Lung (tissue), 12 donors: ENCODE measurements around the gene GPR119. TPM values are rescaled to one million over a fixed set of nuclear protein-coding genes. Genes with fewer than 3 reads are reported as not detected.

ENCODE experiments used
- ATAC-seq: fragments of 200-7000 bp; cut with Tn5 transposase; one replicate; pipeline ENCODE4 v1.9.1; 2020; ENCODE audit warnings: moderate number of reproducible peaks; ENCODE audit not compliant: insufficient read depth, low FRiP score
- DNase-seq, 3 donors: peaks; one replicate each; pipeline ENCODE4 v3.0.0-alpha.2; 2013 to 2017
- H3K27ac ChIP-seq, 2 donors: one replicate each; pipeline ENCODE4 v1.5.1; 2013; ENCODE audit warnings: mild to moderate bottlenecking in 2 of 2, moderate library complexity in 2 of 2, control low read depth in 1 of 2, inconsistent platforms in 1 of 2, low read depth in 1 of 2, low read length in 1 of 2
- H3K27me3 ChIP-seq, 3 donors: one replicate each; pipeline ENCODE4 v1.5.1; 2013; ENCODE audit warnings: low read length in 2 of 3; ENCODE audit not compliant: control insufficient read depth in 3 of 3, insufficient read depth in 3 of 3
- H3K36me3 ChIP-seq, 4 donors: one replicate each; pipeline ENCODE4 v1.5.1; 2013; ENCODE audit warnings: low read length in 4 of 4, mild to moderate bottlenecking in 1 of 4, moderate library complexity in 1 of 4; ENCODE audit not compliant: control insufficient read depth in 4 of 4, insufficient read depth in 4 of 4
- H3K4me1 ChIP-seq, 5 donors: one replicate each; pipeline ENCODE4 v1.5.1; 2013; ENCODE audit warnings: low read length in 5 of 5, mild to moderate bottlenecking in 2 of 5, moderate library complexity in 1 of 5; ENCODE audit not compliant: control insufficient read depth in 5 of 5, insufficient read depth in 5 of 5
- H3K4me3 ChIP-seq: one replicate; pipeline ENCODE4 v1.5.1; 2013; ENCODE audit warnings: mild to moderate bottlenecking, control low read depth, moderate library complexity
- H3K9ac ChIP-seq, 2 donors: one replicate each; pipeline ENCODE4 v1.5.1; 2013; ENCODE audit warnings: low read length in 2 of 2, control low read depth in 1 of 2; ENCODE audit not compliant: insufficient read depth in 1 of 2
- H3K9me3 ChIP-seq, 4 donors: one replicate each; pipeline ENCODE4 v1.5.1; 2013; ENCODE audit warnings: low read length in 3 of 4, mild to moderate bottlenecking in 1 of 4, moderate library complexity in 1 of 4; ENCODE audit not compliant: control insufficient read depth in 4 of 4, insufficient read depth in 3 of 4
- CTCF ChIP-seq: IDR thresholded peaks from 2 replicates; pipeline ENCODE4 v1.5.1; 2012; ENCODE audit warnings: mild to moderate bottlenecking; ENCODE audit errors: control extremely low read depth, extremely low read depth
- WGBS, 2 donors: extraction: QIAGEN DNeasy Blood & Tissue Kit; methylation state at CpG; one replicate each; pipeline ENCODE4 v1.1.7; 2013; 5-methylcytosine and 5-hydroxymethylcytosine counted together
- polyA plus RNA-seq, 2 donors: library from polyadenylated mRNA; stranded (reverse); fragments of 200-250 nt; gene quantifications; one replicate each; pipeline ENCODE4 v1.2.1, GENCODE V29; 2013
- total RNA-seq, 2 donors: library from RNA; depleted of rRNA in 1 of 2; stranded (reverse); fragments of >200 nt in 1 of 2; gene quantifications; one replicate each; pipeline ENCODE4 v1.2.1, GENCODE V29; 2014 to 2021
- donor health status: control.
- donor health status: control.
- donor health status: Bipolar disorder and iron deficiency.
- donor health status: healthy.
- donor health status: DM: yes; HTN: yes; CAD: no.

The GPR119 gene
- total and polyA plus RNA-seq, 4 donors: not detected

- no peak overlapping the region for H3K27ac ChIP-seq
- ATAC-seq (no peak), DNase-seq (no peak)
- H3K27me3 ChIP-seq: no peaks in the 10 kb centered on the region
- H3K9me3 ChIP-seq: no peaks in the 10 kb centered on the region
- H3K4me1 ChIP-seq: no peaks in the 10 kb centered on the region
- no peak overlapping the region for H3K4me3 ChIP-seq
- peaks cover 0 to 3% (median 0%) of the 10 kb centered on the region in 4 donors for H3K36me3 ChIP-seq
- no peak for TF ChIP-seq CTCF
- 77 to 90% methylated on average over 4 of the region's 4 CpGs for WGBS, 2 donors
- no peak overlapping the region for H3K9ac ChIP-seq
Observed at GRCh38 chrX:130418740-130419139, 33.3 kb upstream of the GPR119 start.

- Histone ChIP-seq H3K9ac (no peak overlapping the region), H3K27ac (no peak overlapping the region), H3K4me3 (no peak overlapping the region), H3K36me3 (peaks cover 0 to 3% (median 0%) of the 10 kb centered on the region in 4 donors), H3K9me3 (no peaks in the 10 kb centered on the region), H3K4me1 (no peaks in the 10 kb centered on the region), H3K27me3 (no peaks in the 10 kb centered on the region)
- no peak for ATAC-seq
- no peak for DNase-seq
- 62 to 90% methylated on average over 2 of the region's 2 CpGs for WGBS, 2 donors
- TF ChIP-seq CTCF: no peak
Observed at GRCh38 chrX:130418066-130418465, 32.6 kb upstream of the GPR119 start.

GRCh38 chrX:130416785-130417184, 31.3 kb upstream of the GPR119 start:
- WGBS, 2 donors: 58 to 69% methylated on average over 4 of the region's 4 CpGs
- Histone ChIP-seq H3K27ac (no peak overlapping the region), H3K9ac (no peak overlapping the region), H3K9me3 (no peaks in the 10 kb centered on the region), H3K27me3 (no peaks in the 10 kb centered on the region), H3K4me3 (no peak overlapping the region), H3K36me3 (peaks cover 0 to 3% (median under 1%) of the 10 kb centered on the region in 4 donors), H3K4me1 (no peaks in the 10 kb centered on the region)
- no peak for TF ChIP-seq CTCF
- DNase-seq (no peak), ATAC-seq (no peak)

- ATAC-seq (no peak), DNase-seq (no peak)
- Histone ChIP-seq H3K36me3 (peaks cover 0 to 8% (median 6%) of the 10 kb centered on the region in 4 donors), H3K9me3 (no peaks in the 10 kb centered on the region), H3K9ac (no peak overlapping the region), H3K27ac (no peak overlapping the region), H3K4me3 (no peak overlapping the region), H3K27me3 (no peaks in the 10 kb centered on the region), H3K4me1 (no peaks in the 10 kb centered on the region)
- no peak for TF ChIP-seq CTCF
- WGBS, 2 donors: 82 to 85% methylated on average over 7 of the region's 7 CpGs
Observed at GRCh38 chrX:130415201-130415600, 29.7 kb upstream of the GPR119 start.
